Measurements from ENCODE around the gene HNRNPF.
"Not testable (repeated sequence)": the region's sequence is repeated elsewhere in the genome, so short reads cannot be mapped to it uniquely, and the experiment has no call there.

HNRNPF gene

GRCh38 chr10:43437141-43437870 is 28.3 kb upstream of the HNRNPF start:
- H3K4me3 ChIP-seq (ENCODE audit: low read depth in 1 of 2, low read length in 1 of 2), result peak overlapping the region; percentile 92 to 93
- TF ChIP-seq CTCF (IDR thresholded peaks at IDR 0.05), result no peak

GRCh38 chr10:43436291-43437140 is 27.5 kb upstream of the HNRNPF start, which contains the start of gene ZNF487:
ZNF487 (plus strand) TSS chr10:43437111; CDS start chr10:43475814, 38,703 bp downstream.
- peak; percentile 80 for TF ChIP-seq CTCF (IDR thresholded peaks at IDR 0.05)
- Histone ChIP-seq H3K4me1 (ENCODE audit: control insufficient read depth in 1 of 2, insufficient read depth in 1 of 2, low read depth in 1 of 2, low read length in 1 of 2) (peaks cover 54 to 70% of the 10 kb centered on the region in 2 experiments), H3K9me3 (no peaks in the 10 kb centered on the region), H3K27me3 (no peaks in the 10 kb centered on the region), H3K4me3 (ENCODE audit: low read depth in 1 of 2, low read length in 1 of 2) (peak within 1 kb of the TSS; percentile 92 to 93), H3K36me3 (no peaks in the 10 kb centered on the region), H3K27ac (peak within 1 kb of the TSS; percentile 98)

More at GRCh38 chr10:43437141-43437870, 28.3 kb upstream of the HNRNPF start:
- Histone ChIP-seq H3K4me1 (ENCODE audit: control insufficient read depth in 1 of 2, insufficient read depth in 1 of 2, low read depth in 1 of 2, low read length in 1 of 2) (peaks cover 46 to 62% of the 10 kb centered on the region in 2 experiments), H3K36me3 (no peaks in the 10 kb centered on the region), H3K27ac (peak overlapping the region; percentile 98), H3K27me3 (no peaks in the 10 kb centered on the region), H3K9me3 (no peaks in the 10 kb centered on the region)

- TF ChIP-seq CTCF (IDR thresholded peaks at IDR 0.05), result no peak
- peaks cover 45 to 46% of the 10 kb centered on the region in 2 experiments for H3K4me1 ChIP-seq (ENCODE audit: control insufficient read depth in 1 of 2, insufficient read depth in 1 of 2, low read depth in 1 of 2, low read length in 1 of 2)
- no peak overlapping the region for H3K4me3 ChIP-seq (ENCODE audit: low read depth in 1 of 2, low read length in 1 of 2)
- H3K27me3 ChIP-seq, result no peaks in the 10 kb centered on the region
- H3K27ac ChIP-seq, result peak overlapping the region; percentile 81
- H3K9me3 ChIP-seq, result no peaks in the 10 kb centered on the region
- H3K36me3 ChIP-seq, result no peaks in the 10 kb centered on the region
These were observed 22.1 kb upstream of the HNRNPF start for GRCh38 chr10:43430926-43431663.

GRCh38 chr10:43427166-43427825 is 18.3 kb upstream of the HNRNPF start:
- Histone ChIP-seq H3K27me3 (no peaks in the 10 kb centered on the region), H3K4me3 (ENCODE audit: low read depth in 1 of 2, low read length in 1 of 2) (no peak overlapping the region), H3K36me3 (no peaks in the 10 kb centered on the region), H3K9me3 (no peaks in the 10 kb centered on the region), H3K4me1 (ENCODE audit: control insufficient read depth in 1 of 2, insufficient read depth in 1 of 2, low read depth in 1 of 2, low read length in 1 of 2) (peaks cover 22 to 29% of the 10 kb centered on the region in 2 experiments), H3K27ac (no peak overlapping the region)
- TF ChIP-seq CTCF (IDR thresholded peaks at IDR 0.05), result no peak

GRCh38 chr10:43426476-43426875 is 17.5 kb upstream of the HNRNPF start:
- H3K4me3 ChIP-seq (ENCODE audit: low read depth in 1 of 2, low read length in 1 of 2); H3K27ac ChIP-seq; H3K9me3 ChIP-seq; H3K36me3 ChIP-seq; H3K27me3 ChIP-seq: not testable (repeated sequence)
- H3K4me1 ChIP-seq (ENCODE audit: control insufficient read depth in 1 of 2, insufficient read depth in 1 of 2, low read depth in 1 of 2, low read length in 1 of 2), result peaks cover 20 to 24% of the 10 kb centered on the region in 2 experiments

Data from neutrophil (primary cell).